Astrocyte of the spinal cord (primary cell): ENCODE data around the gene TSPAN15.
A peak's percentile ranks its signal among the peaks of the same experiment; 100 is the strongest.

ENCODE experiments used
- DNase-seq: peaks from one replicate; pipeline ENCODE4 v3.0.0; 2011; ENCODE audit warnings: low read depth, low spot score
- H3K4me3 ChIP-seq: 2 replicates; pipeline ENCODE4 v1.5.1; 2011; ENCODE audit warnings: low read depth, mild to moderate bottlenecking, low read length, moderate library complexity
- CTCF ChIP-seq: IDR thresholded peaks from 2 replicates; pipeline ENCODE4 v1.5.1; 2012; ENCODE audit warnings: low read depth, mild to moderate bottlenecking, low read length, inconsistent platforms
- in situ Hi-C: cut with HindIII; loops from 2 replicates; pipeline ENCODE4 v1.10.0; 2017; ENCODE audit warnings: low sequenced_read_pairs

TSPAN15 gene

GRCh38 chr10:69451784-69452251 is 553 bp downstream of the TSPAN15 start:
- no peak for DNase-seq
- TF ChIP-seq CTCF, result no peak
- H3K4me3 ChIP-seq, result peak overlapping the region; percentile 40
- in situ Hi-C loops, result no loop called here

- no peak for TF ChIP-seq CTCF
- no peak overlapping the region for H3K4me3 ChIP-seq
- no peak for DNase-seq
- in situ Hi-C loops, result no loop called here
Observed at GRCh38 chr10:69452676-69453415, 1.6 kb downstream of the TSPAN15 start.

GRCh38 chr10:69453795-69454194 is 2.5 kb downstream of the TSPAN15 start:
- in situ Hi-C loops, result no loop called here
- no peak overlapping the region for H3K4me3 ChIP-seq
- no peak for DNase-seq
- no peak for TF ChIP-seq CTCF

GRCh38 chr10:69455006-69455763 is 3.9 kb downstream of the TSPAN15 start:
- in situ Hi-C loops, result no loop called here
- no peak for DNase-seq
- H3K4me3 ChIP-seq, result no peak overlapping the region
- TF ChIP-seq CTCF, result no peak

GRCh38 chr10:69456880-69457693 is 5.8 kb downstream of the TSPAN15 start:
- H3K4me3 ChIP-seq, result no peak overlapping the region
- in situ Hi-C loops, result no loop called here
- no peak for DNase-seq
- TF ChIP-seq CTCF, result no peak

GRCh38 chr10:69457771-69458237 is 6.5 kb downstream of the TSPAN15 start:
- in situ Hi-C loops, result no loop called here
- no peak for TF ChIP-seq CTCF
- DNase-seq, result no peak
- no peak overlapping the region for H3K4me3 ChIP-seq
